ENCODE data around the gene MEI1. TPM values are rescaled to one million over a fixed set of nuclear protein-coding genes. Genes with fewer than 3 reads are reported as not detected.

The MEI1 gene
- total RNA-seq, 2 experiments from 2014 or later, result 2.3 to 14.6 TPM

GRCh38 chr22:41777749-41778425, 78.6 kb downstream of the MEI1 start:
- no peaks in the 10 kb centered on the region for H3K9me3 ChIP-seq (ENCODE audit: low read length)
- no peak for TF ChIP-seq EZH2phosphoT487 (IDR thresholded peaks at IDR 0.05; ENCODE audit: borderline replicate concordance, low read depth, low read length)
- no peak for TF ChIP-seq CTCF (conservative IDR thresholded peaks at IDR 0.05; ENCODE audit: low read length)
- H3K9me2 ChIP-seq (ENCODE audit: insufficient read depth, low read length), result no peaks in the 10 kb centered on the region
- no peaks in the 10 kb centered on the region for H3K36me3 ChIP-seq (ENCODE audit: insufficient read depth, low read length)
- ChIA-PET CTCF (ENCODE audit: unreplicated experiment) (no interaction called here), POLR2A (interaction anchor here (0.6 kb wide), 1 partner anchor 25 kb away, joined by 3 read pairs; no protein-coding TSS in a partner anchor)
- H4K20me1 ChIP-seq (ENCODE audit: insufficient read depth, low read length), result no peaks in the 10 kb centered on the region
- no peak overlapping the region for H2AFZ ChIP-seq (ENCODE audit: low read length)
- no peak overlapping the region for H3K4me2 ChIP-seq (ENCODE audit: low read length)
- DNase-seq (ENCODE audit: low spot score), result no peak
- intact Hi-C loops (cut with micrococcal nuclease; ENCODE audit: unreplicated experiment), result no loop called here
- peaks cover 14% of the 10 kb centered on the region for H3K4me1 ChIP-seq (ENCODE audit: insufficient read depth, low read length, poor library complexity, severe bottlenecking)
- no peak overlapping the region for H3K27ac ChIP-seq (ENCODE audit: low read depth, low read length, poor library complexity, severe bottlenecking)
- H3K79me2 ChIP-seq (ENCODE audit: insufficient read depth, low read depth, low read length), result no peaks in the 10 kb centered on the region
- no peak overlapping the region for H3K4me3 ChIP-seq (ENCODE audit: low read depth, low read length, poor library complexity, severe bottlenecking)
- no TSS peak for BruUV-seq (replicated peaks)

GRCh38 chr22:41779929-41780505, 80.7 kb downstream of the MEI1 start:
- POLR2A ChIA-PET, result interaction anchor here (2.0 to 2.7 kb wide), 3 partner anchors 10 to 35 kb away, joined by 5 to 16 read pairs (median 10); no protein-coding TSS in a partner anchor
- CTCF ChIA-PET (ENCODE audit: unreplicated experiment), result interaction anchor here (0.6 to 1.8 kb wide), 2 partner anchors 20 to 654 kb away, joined by 3 to 7 read pairs; no protein-coding TSS in a partner anchor
- no peak for DNase-seq (ENCODE audit: low spot score)
- no peak overlapping the region for H3K4me3 ChIP-seq (ENCODE audit: low read depth, low read length, poor library complexity, severe bottlenecking)
- peaks cover 14% of the 10 kb centered on the region for H3K4me1 ChIP-seq (ENCODE audit: insufficient read depth, low read length, poor library complexity, severe bottlenecking)
- intact Hi-C loops (cut with micrococcal nuclease; ENCODE audit: unreplicated experiment), result no loop called here
- no peak overlapping the region for H3K27ac ChIP-seq (ENCODE audit: low read depth, low read length, poor library complexity, severe bottlenecking)
- no peaks in the 10 kb centered on the region for H3K79me2 ChIP-seq (ENCODE audit: insufficient read depth, low read depth, low read length)
- no peak for TF ChIP-seq EZH2phosphoT487 (IDR thresholded peaks at IDR 0.05; ENCODE audit: borderline replicate concordance, low read depth, low read length)
- no peak for TF ChIP-seq CTCF (conservative IDR thresholded peaks at IDR 0.05; ENCODE audit: low read length)
- H3K9me3 ChIP-seq (ENCODE audit: low read length), result no peaks in the 10 kb centered on the region
- BruUV-seq (replicated peaks), result no TSS peak
- H4K20me1 ChIP-seq (ENCODE audit: insufficient read depth, low read length), result no peaks in the 10 kb centered on the region
- no peak overlapping the region for H3K4me2 ChIP-seq (ENCODE audit: low read length)
- H3K9me2 ChIP-seq (ENCODE audit: insufficient read depth, low read length), result no peaks in the 10 kb centered on the region
- no peak overlapping the region for H2AFZ ChIP-seq (ENCODE audit: low read length)
- no peaks in the 10 kb centered on the region for H3K36me3 ChIP-seq (ENCODE audit: insufficient read depth, low read length)

All from OCI-LY7 (cell line).